RWPE2 (cell line): ENCODE measurements around the gene MAP2.

Experiments used
- ATAC-seq: fragments of 200-7000 bp; cut with Tn5 transposase; 3 replicates; pipeline ENCODE4 v1.9.1; 2021; ENCODE audit warnings: low read depth
- DNase-seq: peaks from one replicate; pipeline ENCODE4 v3.0.0-alpha.2; 2020; ENCODE audit warnings: low spot score
- H3K27ac ChIP-seq: fragments of 450-650 bp; 2 replicates; pipeline ENCODE4 v1.5.1; 2017; ENCODE audit warnings: mild to moderate bottlenecking; ENCODE audit not compliant: poor library complexity, severe bottlenecking
- H3K27me3 ChIP-seq: fragments of 250-450 bp; sonication (Bioruptor Pico); 2 replicates; pipeline ENCODE4 v1.5.1; 2021; ENCODE audit warnings: mild to moderate bottlenecking, moderate library complexity; ENCODE audit not compliant: insufficient read depth, poor library complexity, severe bottlenecking
- H3K36me3 ChIP-seq: fragments of 250-450 bp; sonication (Bioruptor Pico); 2 replicates; pipeline ENCODE4 v1.5.1; 2020; ENCODE audit warnings: low read depth, mild to moderate bottlenecking, moderate library complexity
- H3K4me1 ChIP-seq: fragments of 250-450 bp; sonication (Bioruptor Pico); 2 replicates; pipeline ENCODE4 v1.5.1; 2021; ENCODE audit warnings: mild to moderate bottlenecking, moderate library complexity; ENCODE audit not compliant: insufficient read depth, poor library complexity, severe bottlenecking
- H3K4me3 ChIP-seq: fragments of 250-450 bp; sonication (Bioruptor Pico); 2 replicates; pipeline ENCODE4 v1.5.1; 2021; ENCODE audit warnings: mild to moderate bottlenecking, moderate library complexity; ENCODE audit not compliant: severe bottlenecking
- H3K9me3 ChIP-seq: fragments of 250-450 bp; sonication (Bioruptor Pico); 2 replicates; pipeline ENCODE4 v1.5.1; 2021; ENCODE audit warnings: mild to moderate bottlenecking, moderate library complexity; ENCODE audit not compliant: severe bottlenecking
- TF ChIP-seq, protein P1 (sequence below): fragments of 450-650 bp; IDR thresholded peaks from one replicate; pipeline ENCODE4 v1.5.1; 2017; ENCODE audit warnings: mild to moderate bottlenecking, moderate library complexity; ENCODE audit not compliant: poor library complexity, severe bottlenecking

The MAP2 gene

DNA sequence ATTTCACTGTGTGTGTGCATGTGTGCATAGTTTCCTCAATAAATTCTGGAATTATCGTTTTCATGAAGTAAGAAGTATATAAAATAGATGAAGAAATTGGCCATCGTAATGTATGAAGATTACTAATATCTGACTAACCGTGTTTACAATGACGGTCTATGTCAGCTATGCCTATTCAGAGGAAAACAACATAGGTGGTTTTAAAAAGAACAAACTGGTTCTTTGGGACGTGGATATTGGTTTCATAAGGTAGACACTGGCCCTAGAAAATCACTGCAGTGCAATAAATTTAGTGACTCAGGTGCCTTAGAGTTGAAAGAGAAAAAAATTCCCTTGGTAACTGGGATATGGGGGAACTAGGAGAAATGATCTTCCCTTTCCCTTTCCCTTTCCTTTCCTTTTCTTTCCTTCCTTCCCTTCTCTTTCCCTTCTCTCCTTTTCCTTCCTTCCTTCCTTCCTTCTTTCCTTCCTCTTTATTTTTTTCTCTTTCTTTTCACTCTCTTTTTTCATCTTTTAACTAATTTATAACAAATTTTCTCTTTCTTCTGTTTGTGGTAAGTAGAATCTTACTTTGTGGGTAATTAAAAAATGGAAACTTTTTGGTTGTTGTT, 36.4 kb downstream of the MAP2 start:
- Histone ChIP-seq H3K27me3 (no peaks in the 10 kb centered on the region), H3K4me1 (peaks cover 6% of the 10 kb centered on the region), H3K9me3 (no peaks in the 10 kb centered on the region), H3K36me3 (no peaks in the 10 kb centered on the region), H3K27ac (peak overlapping the region; percentile 44), H3K4me3 (no peak overlapping the region)
- TF ChIP-seq, protein P1, sequence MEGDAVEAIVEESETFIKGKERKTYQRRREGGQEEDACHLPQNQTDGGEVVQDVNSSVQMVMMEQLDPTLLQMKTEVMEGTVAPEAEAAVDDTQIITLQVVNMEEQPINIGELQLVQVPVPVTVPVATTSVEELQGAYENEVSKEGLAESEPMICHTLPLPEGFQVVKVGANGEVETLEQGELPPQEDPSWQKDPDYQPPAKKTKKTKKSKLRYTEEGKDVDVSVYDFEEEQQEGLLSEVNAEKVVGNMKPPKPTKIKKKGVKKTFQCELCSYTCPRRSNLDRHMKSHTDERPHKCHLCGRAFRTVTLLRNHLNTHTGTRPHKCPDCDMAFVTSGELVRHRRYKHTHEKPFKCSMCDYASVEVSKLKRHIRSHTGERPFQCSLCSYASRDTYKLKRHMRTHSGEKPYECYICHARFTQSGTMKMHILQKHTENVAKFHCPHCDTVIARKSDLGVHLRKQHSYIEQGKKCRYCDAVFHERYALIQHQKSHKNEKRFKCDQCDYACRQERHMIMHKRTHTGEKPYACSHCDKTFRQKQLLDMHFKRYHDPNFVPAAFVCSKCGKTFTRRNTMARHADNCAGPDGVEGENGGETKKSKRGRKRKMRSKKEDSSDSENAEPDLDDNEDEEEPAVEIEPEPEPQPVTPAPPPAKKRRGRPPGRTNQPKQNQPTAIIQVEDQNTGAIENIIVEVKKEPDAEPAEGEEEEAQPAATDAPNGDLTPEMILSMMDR, result no peak
- DNase-seq (no peak), ATAC-seq (peak; percentile 91)

DNA sequence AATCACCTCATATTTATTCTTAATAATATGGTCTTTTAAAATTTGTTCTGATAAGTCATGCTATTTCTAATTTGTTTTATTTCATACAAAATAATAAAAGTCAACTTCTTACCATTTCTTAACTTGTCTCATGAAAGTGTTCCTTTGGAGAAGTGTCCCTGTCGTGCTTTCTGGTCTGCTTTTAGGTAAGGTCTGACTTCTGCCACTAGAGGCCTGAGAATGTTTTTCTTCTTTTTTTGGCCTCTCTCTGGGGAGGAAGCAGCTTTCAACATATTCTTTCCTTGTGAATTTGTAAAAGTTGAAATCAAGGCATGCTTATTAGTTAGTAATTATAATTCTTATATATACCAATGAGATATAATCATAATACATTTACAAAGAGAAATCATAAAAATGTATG, 39.4 kb downstream of the MAP2 start:
- DNase-seq (no peak), ATAC-seq (no peak)
- H3K4me3 ChIP-seq, result no peak overlapping the region
- H3K27ac ChIP-seq, result no peak overlapping the region
- H3K9me3 ChIP-seq, result no peaks in the 10 kb centered on the region
- H3K36me3 ChIP-seq, result no peaks in the 10 kb centered on the region
- TF ChIP-seq, protein P1, result peak; percentile 21
- H3K27me3 ChIP-seq, result no peaks in the 10 kb centered on the region
- peaks cover 6% of the 10 kb centered on the region for H3K4me1 ChIP-seq

DNA sequence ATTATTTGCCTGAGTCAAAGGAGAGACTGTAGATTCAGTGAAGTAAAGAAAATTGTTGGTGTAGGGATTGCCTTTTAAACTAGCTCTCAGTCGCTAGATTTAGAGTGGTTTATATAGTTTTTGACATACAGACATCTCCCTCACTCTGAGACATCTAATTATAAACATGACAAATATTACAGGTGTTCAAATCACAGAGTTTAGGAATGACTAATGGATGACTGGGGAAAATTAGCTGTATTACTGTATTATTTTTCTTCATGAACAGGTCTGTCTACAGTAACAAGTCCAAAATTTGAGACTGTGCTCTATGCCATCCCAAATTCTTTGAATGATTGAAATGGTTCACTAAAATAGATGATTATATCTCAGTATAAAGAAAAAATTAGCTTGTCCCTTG, 40.0 kb downstream of the MAP2 start:
- no peak overlapping the region for H3K4me3 ChIP-seq
- DNase-seq (no peak), ATAC-seq (peak; percentile 48; the same call in 1 of the 3 replicates)
- H3K27ac ChIP-seq, result no peak overlapping the region
- no peaks in the 10 kb centered on the region for H3K36me3 ChIP-seq
- no peaks in the 10 kb centered on the region for H3K27me3 ChIP-seq
- TF ChIP-seq, protein P1, result no peak
- no peaks in the 10 kb centered on the region for H3K9me3 ChIP-seq
- peaks cover 6% of the 10 kb centered on the region for H3K4me1 ChIP-seq

DNA sequence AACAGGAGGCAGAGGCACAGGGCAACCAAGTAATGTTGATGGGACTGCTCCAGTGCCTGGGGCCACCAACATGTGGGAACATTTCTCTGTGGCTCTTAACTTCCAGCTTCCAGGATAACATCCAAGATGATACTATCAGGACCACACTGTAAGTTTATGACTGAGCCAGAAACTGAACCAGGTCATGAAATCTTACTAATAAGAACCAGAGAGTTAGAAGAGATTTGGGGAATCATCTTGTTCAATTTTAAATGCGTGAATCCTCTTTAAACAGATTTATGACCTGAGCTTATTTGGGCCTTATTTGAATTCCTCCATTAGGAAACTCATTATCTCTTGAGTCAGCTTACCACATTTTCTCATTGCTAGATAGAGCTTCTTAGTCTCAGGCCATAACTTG, 45.0 kb downstream of the MAP2 start:
- no peak for ATAC-seq
- Histone ChIP-seq H3K4me1 (peaks cover 30% of the 10 kb centered on the region), H3K36me3 (no peaks in the 10 kb centered on the region; the same call in 1 of the 2 replicates), H3K27ac (no peak overlapping the region), H3K9me3 (no peaks in the 10 kb centered on the region), H3K4me3 (no peak overlapping the region), H3K27me3 (no peaks in the 10 kb centered on the region)
- TF ChIP-seq, protein P1, result no peak
- DNase-seq, result no peak

DNA sequence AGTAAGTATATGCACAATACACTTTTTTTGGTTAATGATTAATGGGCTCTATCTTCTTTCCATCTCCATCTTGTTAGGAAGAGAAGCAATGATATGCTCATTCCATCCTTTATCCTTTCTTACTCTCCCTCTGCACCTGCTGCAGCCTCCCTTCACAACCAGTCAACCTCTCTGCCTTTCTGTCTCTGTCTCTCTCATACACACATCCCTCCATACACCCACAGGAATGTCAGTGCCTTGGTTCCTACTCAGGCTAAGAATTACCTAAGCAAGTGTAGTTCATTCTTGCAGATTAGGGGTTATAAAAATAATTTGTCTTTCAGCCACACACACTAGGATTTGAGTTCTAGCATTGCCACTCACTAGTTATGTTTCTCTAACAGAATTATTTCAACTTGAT, 45.6 kb downstream of the MAP2 start:
- Histone ChIP-seq H3K9me3 (no peaks in the 10 kb centered on the region), H3K4me3 (no peak overlapping the region), H3K36me3 (no peaks in the 10 kb centered on the region; the same call in 1 of the 2 replicates), H3K27ac (no peak overlapping the region), H3K27me3 (no peaks in the 10 kb centered on the region), H3K4me1 (peaks cover 35% of the 10 kb centered on the region)
- ATAC-seq (no peak), DNase-seq (no peak)
- TF ChIP-seq, protein P1, result no peak
